Measurements from ENCODE around the gene GLG1.

- TF ChIP-seq CTCF (IDR thresholded peaks at IDR 0.05; ENCODE audit: poor library complexity) (no peak), EZH2phosphoT487 (IDR thresholded peaks at IDR 0.05; ENCODE audit: low read depth, severe bottlenecking, unreplicated experiment) (no peak)
These were observed 119.0 kb downstream of the GLG1 start for GRCh38 chr16:74487634-74488495.
